HepG2 (cell line): ENCODE data around the gene POLR3H. TPM values are rescaled to one million over a fixed set of nuclear protein-coding genes. Genes with fewer than 3 reads are reported as not detected.

ENCODE experiments used
- ATAC-seq: fragments of 200-7000 bp; cut with Tn5 transposase; 3 replicates; pipeline ENCODE4 v1.9.1; 2020; ENCODE audit warnings: mild to moderate bottlenecking, moderate library complexity
- BruUV-seq: library from RNA; stranded (reverse); fragments of 400-500 nt; replicated peaks from 2 replicates; lab custom pipeline; 2021; lab: Mats Ljungman, UMichigan
- CTCF ChIA-PET: fragments of 300-600 bp; formaldehyde crosslinking; extraction: SDS; loops from one replicate; lab custom pipeline; 2021; ENCODE audit warnings: low total read pairs, inconsistent platforms, low intra/inter-chr PET ratio; lab: Yijun Ruan, JAX
- POLR2A ChIA-PET: fragments of 350-600 bp; sonication (Branson Sonifier 250); formaldehyde crosslinking; loops from one replicate; lab custom pipeline; 2020; ENCODE audit warnings: antibody characterized with exemption, inconsistent platforms; lab: Yijun Ruan, JAX
- DNase-seq: peaks from one replicate; pipeline ENCODE4 v3.0.0-alpha.2; 2015; ENCODE audit warnings: low spot score
- FAIRE-seq: peaks from 3 replicates; lab custom pipeline; 2011; peaks lifted over from hg19 to GRCh38; lab: Jason Lieb, UNC
- H2AFZ ChIP-seq: one replicate; pipeline ENCODE4 v1.6.1; 2011; ENCODE audit warnings: low read length, inconsistent platforms
- H3K27ac ChIP-seq: fragments of 300-600 bp; 3 replicates; pipeline ENCODE4 v1.8.0; 2011; ENCODE audit warnings: mixed run types, mild to moderate bottlenecking, mixed read lengths, low read length, inconsistent platforms; ENCODE audit not compliant: insufficient read depth; ENCODE audit errors: extremely low read length
- H3K27me3 ChIP-seq, 2 experiments: fragments of 200-600 bp in 1 of 2; 2 replicates in 1 of 2; 3 replicates in 1 of 2; pipeline versions ENCODE4 v1.6.0 to v1.8.0; 2011; ENCODE audit warnings: low read length in 2 of 2, mild to moderate bottlenecking in 2 of 2, moderate library complexity in 2 of 2, inconsistent platforms in 1 of 2; ENCODE audit not compliant: insufficient read depth in 2 of 2, control insufficient read depth in 1 of 2
- H3K36me3 ChIP-seq, 2 experiments: fragments of 200-600 bp in 1 of 2; replicated peaks in 1 of 2; 2 replicates in 1 of 2; 3 replicates in 1 of 2; pipeline versions ENCODE4 v1.5.1 to v1.8.0; 2011; ENCODE audit warnings: low read length in 2 of 2, inconsistent platforms in 1 of 2; ENCODE audit not compliant: insufficient read depth in 2 of 2, control insufficient read depth in 1 of 2
- H3K4me1 ChIP-seq: 2 replicates; pipeline ENCODE4 v1.5.1; 2012; ENCODE audit warnings: low read length, inconsistent platforms; ENCODE audit not compliant: insufficient read depth
- H3K4me2 ChIP-seq: 2 replicates; pipeline ENCODE4 v1.6.0; 2011; ENCODE audit warnings: low read depth, low read length, inconsistent platforms
- H3K4me3 ChIP-seq, 3 experiments: fragments of 200-600 bp in 1 of 3; sonication (generic), shearing (Covaris generic) in 1 of 3; replicated peaks in 1 of 3; 2 replicates each; pipeline ENCODE4 v1.5.1; 2011 to 2016; ENCODE audit warnings: low read length in 3 of 3, inconsistent platforms in 2 of 3, low read depth in 2 of 3, mild to moderate bottlenecking in 2 of 3, control low read depth in 1 of 3, mixed read lengths in 1 of 3; ENCODE audit not compliant: insufficient read depth in 1 of 3
- H3K79me2 ChIP-seq: one replicate; pipeline ENCODE4 v1.6.1; 2011; ENCODE audit warnings: low read length, inconsistent platforms; ENCODE audit not compliant: insufficient read depth
- H3K9ac ChIP-seq: 2 replicates; pipeline ENCODE4 v1.6.0; 2011; ENCODE audit warnings: mild to moderate bottlenecking, low read depth, low read length, inconsistent platforms; ENCODE audit not compliant: insufficient read depth
- H3K9me3 ChIP-seq: 2 replicates; pipeline ENCODE4 v1.5.1; 2012; ENCODE audit warnings: mild to moderate bottlenecking, low read length
- H4K20me1 ChIP-seq: 2 replicates; pipeline ENCODE4 v1.6.0; 2011; ENCODE audit warnings: inconsistent platforms, mild to moderate bottlenecking, low read length, moderate library complexity; ENCODE audit not compliant: insufficient read depth
- CAMTA2 ChIP-seq: sonication (generic); formaldehyde crosslinking; IDR thresholded peaks from 2 replicates; pipeline ENCODE4 v1.4.0; 2020; ENCODE audit warnings: mild to moderate bottlenecking, missing genetic modification reagents, borderline replicate concordance
- CHD4 ChIP-seq: fragments of 200-600 bp; sonication (generic); IDR thresholded peaks from 2 replicates; pipeline ENCODE4 v1.7.0; 2017; ENCODE audit warnings: mild to moderate bottlenecking, low read length, borderline replicate concordance
- HMG20B ChIP-seq: conservative IDR thresholded peaks from 2 replicates; pipeline ENCODE4 v1.6.1; 2016; ENCODE audit warnings: missing genetic modification reagents, missing compliant biosample characterization
- HNRNPL ChIP-seq: fragments of 200-400 bp; formaldehyde crosslinking; IDR thresholded peaks from 2 replicates; pipeline ENCODE4 v1.6.1; 2017; ENCODE audit warnings: mild to moderate bottlenecking, low read depth, low read length
- JARID2 ChIP-seq: sonication (generic); formaldehyde crosslinking; IDR thresholded peaks from 2 replicates; pipeline ENCODE4 v1.8.1; 2023; ENCODE audit warnings: missing genetic modification reagents, inconsistent platforms; ENCODE audit not compliant: insufficient replicate concordance
- KLF16 ChIP-seq, 2 experiments: sonication (generic) in 1 of 2; formaldehyde crosslinking in 1 of 2; IDR thresholded peaks; 2 replicates each; pipeline versions ENCODE4 v1.6.1 to v1.8.0; 2016 to 2023; ENCODE audit warnings: missing genetic modification reagents in 2 of 2, missing compliant biosample characterization in 1 of 2
- MAFF ChIP-seq: IDR thresholded peaks from 2 replicates; pipeline ENCODE4 v1.6.1; 2011; ENCODE audit warnings: low read depth, low read length, improper control_type of control experiment
- NPAS2 ChIP-seq: sonication (generic); formaldehyde crosslinking; IDR thresholded peaks from 2 replicates; pipeline ENCODE4 v1.8.0; 2022; ENCODE audit warnings: mild to moderate bottlenecking, missing genetic modification reagents, borderline replicate concordance
- NR2F6 ChIP-seq, 2 experiments: IDR thresholded peaks; 2 replicates each; pipeline ENCODE4 v1.6.1; 2016; ENCODE audit warnings: antibody characterized with exemption in 1 of 2, mild to moderate bottlenecking in 1 of 2
- PRPF4 ChIP-seq: fragments of 200-400 bp; formaldehyde crosslinking; IDR thresholded peaks from 2 replicates; pipeline ENCODE4 v1.6.1; 2016; ENCODE audit warnings: low read length, low read depth; ENCODE audit not compliant: poor library complexity, severe bottlenecking
- RFXAP ChIP-seq: sonication (generic); formaldehyde crosslinking; IDR thresholded peaks from 2 replicates; pipeline ENCODE4 v1.4.0; 2020; ENCODE audit warnings: missing genetic modification reagents, borderline replicate concordance
- RORA ChIP-seq: sonication (generic); formaldehyde crosslinking; IDR thresholded peaks from 2 replicates; pipeline ENCODE4 v1.5.0; 2020; ENCODE audit warnings: mild to moderate bottlenecking, missing genetic modification reagents, moderate library complexity
- SMARCC2 ChIP-seq: fragments of 450-650 bp; IDR thresholded peaks from 2 replicates; pipeline ENCODE4 v1.6.1; 2017; ENCODE audit warnings: antibody characterized with exemption, mild to moderate bottlenecking
- SMC3 ChIP-seq: IDR thresholded peaks from 2 replicates; pipeline ENCODE4 v1.6.1; 2011; ENCODE audit warnings: low read length, improper control_type of control experiment
- ZNF101 ChIP-seq: sonication (generic); formaldehyde crosslinking; IDR thresholded peaks from 2 replicates; pipeline ENCODE4 v1.4.0; 2020; ENCODE audit warnings: mild to moderate bottlenecking, low read depth, missing genetic modification reagents, borderline replicate concordance
- ZNF136 ChIP-seq: sonication (generic); formaldehyde crosslinking; IDR thresholded peaks from 2 replicates; pipeline ENCODE4 v1.8.1; 2022; ENCODE audit warnings: low read depth, mild to moderate bottlenecking, moderate library complexity, missing genetic modification reagents
- ZNF282 ChIP-seq: fragments of 450-650 bp; IDR thresholded peaks from 2 replicates; pipeline ENCODE4 v1.6.1; 2018; ENCODE audit not compliant: partially characterized antibody
- ZNF331 ChIP-seq: sonication (generic); formaldehyde crosslinking; IDR thresholded peaks from 2 replicates; pipeline ENCODE4 v1.4.0; 2020; ENCODE audit warnings: missing genetic modification reagents
- ZNF350 ChIP-seq: sonication (generic); formaldehyde crosslinking; IDR thresholded peaks from 2 replicates; pipeline ENCODE4 v1.4.0; 2020; ENCODE audit warnings: mild to moderate bottlenecking, low read depth, missing genetic modification reagents, borderline replicate concordance
- ZNF501 ChIP-seq: sonication (generic); formaldehyde crosslinking; IDR thresholded peaks from 2 replicates; pipeline ENCODE4 v1.5.1; 2020; ENCODE audit warnings: mild to moderate bottlenecking, moderate library complexity, missing genetic modification reagents
- ZNF644 ChIP-seq: IDR thresholded peaks from 2 replicates; pipeline ENCODE4 v1.6.1; 2016; ENCODE audit warnings: low read depth
- ZNF670 ChIP-seq: sonication (generic); formaldehyde crosslinking; IDR thresholded peaks from 2 replicates; pipeline ENCODE4 v1.8.0; 2022; ENCODE audit warnings: mild to moderate bottlenecking, missing genetic modification reagents, borderline replicate concordance
- WGBS: methylation state at CpG from one replicate; pipeline ENCODE4 v1.1.6; 2017; ENCODE audit warnings: low lambda C conversion rate; 5-methylcytosine and 5-hydroxymethylcytosine counted together
- in situ Hi-C: cut with HindIII; loops from 2 replicates; pipeline ENCODE4 v1.10.0; 2017; ENCODE audit warnings: low pct_unique_long_range_greater_than_20kb; ENCODE audit not compliant: extremely low pct_ligation_motif_present
- intact Hi-C: fragments of 100-400 bp; cut with micrococcal nuclease; formaldehyde crosslinking; loops from one replicate; pipeline ENCODE4 v1.10.0; 2022; ENCODE audit not compliant: unreplicated experiment
- polyA plus RNA-seq, 8 experiments: library from polyadenylated mRNA; depleted of rRNA in 3 of 8; stranded (reverse) in 7 of 8; unstranded in 1 of 8; fragments of >200 nt; fragmentation: Illumina TruSeq in 4 of 8; extraction: Trizol in 4 of 8; gene quantifications; 2 replicates each; pipeline versions ENCODE4 v1.2.1 to v1.2.3, GENCODE V29; 2011 to 2016; ENCODE audit warnings: low read depth in 4 of 8, missing spikeins in 1 of 8, mixed read lengths in 1 of 8; ENCODE audit not compliant: insufficient read depth in 1 of 8
- total RNA-seq, 5 experiments: library from RNA; depleted of rRNA; stranded (reverse); fragments of >200 nt; fragmentation: Illumina TruSeq; extraction: Trizol; gene quantifications; 2 replicates each; pipeline ENCODE4 v1.2.3, GENCODE V29; 2016; ENCODE audit warnings: low read depth in 1 of 5

The POLR3H gene
- total and polyA plus RNA-seq, 2 of the 13 experiments (the other 11 are each of a cell fraction or from before 2014, with no cell fraction given) = 10.3 to 28.6 TPM

- H3K27ac ChIP-seq = no peak overlapping the region
- no TSS peak for BruUV-seq
Observed at GRCh38 chr22:41500303-41500702, 44.0 kb downstream of the POLR3H start.

GRCh38 chr22:41499624-41500280 lies 44.5 kb downstream of the POLR3H start:
- BruUV-seq = no TSS peak
- no peak for ATAC-seq

More at GRCh38 chr22:41500303-41500702, 44.0 kb downstream of the POLR3H start:
- ChIA-PET POLR2A (no interaction called here), CTCF (no interaction called here)
- Histone ChIP-seq H3K9me3 (no peaks in the 10 kb centered on the region), H3K4me3 (no peak overlapping the region), H3K4me1 (no peaks in the 10 kb centered on the region), H2AFZ (no peak overlapping the region), H3K4me2 (no peak overlapping the region), H4K20me1 (no peaks in the 10 kb centered on the region), H3K9ac (no peak overlapping the region), H3K79me2 (peaks cover 11% of the 10 kb centered on the region), H3K27me3 (no peaks in the 10 kb centered on the region), H3K36me3 (peaks cover 13 to 38% of the 10 kb centered on the region in 2 experiments)
- TF ChIP-seq CHD4 (no peak), KLF16 (CRISPR knock-in tag; IDR thresholded peaks at IDR 0.05) (no peak), SMARCC2 (no peak)
- DNase-seq (no peak), FAIRE-seq (no peak), ATAC-seq (no peak)
- in situ Hi-C loops = no loop called here
- 92% methylated on average over 7 of the region's 7 CpGs for WGBS
- intact Hi-C loops = no loop called here

More at GRCh38 chr22:41499624-41500280, 44.5 kb downstream of the POLR3H start:
- peaks cover 11% of the 10 kb centered on the region for H3K79me2 ChIP-seq
- TF ChIP-seq PRPF4 (no peak), CAMTA2 (CRISPR knock-in tag) (no peak), NPAS2 (CRISPR knock-in tag) (no peak), ZNF670 (CRISPR knock-in tag) (no peak), HMG20B (CRISPR knock-in tag) (no peak), ZNF331 (no peak), NR2F6 (IDR thresholded peaks at IDR 0.05) (no peak), NR2F6 (CRISPR knock-in tag; IDR thresholded peaks at IDR 0.05) (no peak), MAFF (no peak), ZNF644 (CRISPR knock-in tag) (no peak), JARID2 (CRISPR knock-in tag) (no peak), SMC3 (no peak), RORA (CRISPR knock-in tag) (no peak), ZNF501 (no peak), HNRNPL (no peak), ZNF282 (no peak), ZNF350 (CRISPR knock-in tag) (no peak), ZNF101 (CRISPR knock-in tag) (no peak), RFXAP (no peak), ZNF136 (CRISPR knock-in tag) (no peak)
- H2AFZ ChIP-seq = no peak overlapping the region
- no peaks in the 10 kb centered on the region for H3K9me3 ChIP-seq
- H3K36me3 ChIP-seq = peaks cover 13 to 36% of the 10 kb centered on the region in 2 experiments
- H3K4me1 ChIP-seq = no peaks in the 10 kb centered on the region
- no peak overlapping the region for H3K9ac ChIP-seq
- no peak overlapping the region for H3K4me3 ChIP-seq
- DNase-seq (no peak), FAIRE-seq (no peak)
- no peak overlapping the region for H3K27ac ChIP-seq
- no peaks in the 10 kb centered on the region for H4K20me1 ChIP-seq
- CTCF ChIA-PET = no interaction called here
- H3K4me2 ChIP-seq = no peak overlapping the region
- WGBS = 93% methylated on average over 10 of the region's 10 CpGs
- H3K27me3 ChIP-seq = no peaks in the 10 kb centered on the region
- intact Hi-C loops = no loop called here
- POLR2A ChIA-PET = interaction anchor here (1.2 kb wide), 1 partner anchor 31 kb away, joined by 3 read pairs; the partner anchor contains the start of genes ACO2 and PHF5A
- in situ Hi-C loops = no loop called here
